HCT116 (cell line): Measurements from ENCODE around the gene EHD4. TPM values are rescaled to one million over a fixed set of nuclear protein-coding genes. Genes with fewer than 3 reads are reported as not detected.

ENCODE experiments used
- ATAC-seq: fragments of 200-7000 bp; cut with Tn5 transposase; 2 replicates; pipeline ENCODE4 v1.9.1; 2020; ENCODE audit warnings: mild to moderate bottlenecking, moderate library complexity
- BruUV-seq: library from RNA; stranded (reverse); fragments of 400-500 nt; replicated peaks from 2 replicates; lab custom pipeline; 2021; lab: Mats Ljungman, UMichigan
- CTCF ChIA-PET: fragments of 300-600 bp; sonication (Branson Sonifier 250); formaldehyde crosslinking; loops from one replicate; lab custom pipeline; 2021; ENCODE audit warnings: antibody characterized with exemption; lab: Charles Lee
- POLR2A ChIA-PET: fragments of 300-600, 350-600 bp; sonication (Branson Sonifier 250); formaldehyde crosslinking; loops from one replicate; lab custom pipeline; 2021; ENCODE audit warnings: antibody characterized with exemption; lab: Charles Lee
- RAD21 ChIA-PET, 2 experiments: fragments of 300-600 bp; sonication (Branson Sonifier 250); formaldehyde crosslinking; loops; one replicate each; lab custom pipeline; 2023; ENCODE audit warnings: low total read pairs in 2 of 2; ENCODE audit not compliant: uncharacterized antibody in 2 of 2, unreplicated experiment in 2 of 2, low non-redundant PET in 1 of 2; lab: Charles Lee
- DNase-seq: peaks from one replicate; pipeline ENCODE4 v3.0.0-alpha.2; 2010; ENCODE audit warnings: low read depth, low spot score
- H2AFZ ChIP-seq: fragments of 200-600 bp; shearing (Covaris generic), sonication (generic); 2 replicates; pipeline ENCODE4 v1.6.1; 2017; ENCODE audit warnings: low read depth, mixed run types, mixed read lengths, antibody characterized with exemption, low read length; ENCODE audit not compliant: poor library complexity, severe bottlenecking
- H3K27ac ChIP-seq: 2 replicates; pipeline ENCODE4 v1.5.1; 2012; ENCODE audit warnings: low read depth, low read length
- H3K27me3 ChIP-seq: fragments of 200-600 bp; sonication (generic); 2 replicates; pipeline ENCODE4 v1.6.1; 2016; ENCODE audit warnings: mixed run types, low read length, mixed read lengths; ENCODE audit not compliant: insufficient read depth
- H3K36me3 ChIP-seq, 2 experiments: fragments of 200-500 bp in 1 of 2; fragments of 200-600 bp in 1 of 2; sonication (Bioruptor generic) in 1 of 2; sonication (generic) in 1 of 2; 2 replicates each; pipeline versions ENCODE4 v1.5.1 to v1.6.1; 2014 to 2016; ENCODE audit warnings: low read length in 2 of 2, inconsistent platforms in 1 of 2, mixed read lengths in 1 of 2, mixed run types in 1 of 2; ENCODE audit not compliant: insufficient read depth in 2 of 2, control insufficient read depth in 1 of 2
- H3K4me1 ChIP-seq, 2 experiments: fragments of 200-600 bp in 1 of 2; sonication (generic) in 1 of 2; 2 replicates each; pipeline versions ENCODE4 v1.5.1 to v1.6.1; 2012 to 2017; ENCODE audit warnings: low read length in 2 of 2, inconsistent platforms in 1 of 2, mild to moderate bottlenecking in 1 of 2, mixed read lengths in 1 of 2, mixed run types in 1 of 2, moderate library complexity in 1 of 2; ENCODE audit not compliant: insufficient read depth in 2 of 2, control insufficient read depth in 1 of 2
- H3K4me2 ChIP-seq: fragments of 200-600 bp; sonication (generic); 2 replicates; pipeline ENCODE4 v1.6.1; 2017; ENCODE audit warnings: mixed run types, low read length, mixed read lengths
- H3K4me3 ChIP-seq, 2 experiments: fragments of 200-600 bp in 1 of 2; sonication (generic) in 1 of 2; replicated peaks in 1 of 2; 2 replicates each; pipeline ENCODE4 v1.5.1; 2011 to 2016; ENCODE audit warnings: low read length in 2 of 2, control low read depth in 1 of 2, low read depth in 1 of 2, mild to moderate bottlenecking in 1 of 2, mixed read lengths in 1 of 2, mixed run types in 1 of 2
- H3K79me2 ChIP-seq: fragments of 200-600 bp; sonication (generic); 2 replicates; pipeline ENCODE4 v1.6.1; 2017; ENCODE audit warnings: mild to moderate bottlenecking, mixed run types, low read length, moderate library complexity, mixed read lengths; ENCODE audit not compliant: insufficient read depth
- H3K9ac ChIP-seq: fragments of 200-600 bp; sonication (generic); 2 replicates; pipeline ENCODE4 v1.6.1; 2016; ENCODE audit warnings: low read length, mixed read lengths
- H3K9me2 ChIP-seq: fragments of 200-600 bp; sonication (generic), shearing (Covaris generic); 2 replicates; pipeline ENCODE4 v1.6.1; 2017; ENCODE audit warnings: mixed run types, mild to moderate bottlenecking, moderate library complexity; ENCODE audit not compliant: insufficient read depth
- H3K9me3 ChIP-seq, 2 experiments: fragments of 200-500 bp in 1 of 2; fragments of 200-600 bp in 1 of 2; sonication (Bioruptor generic) in 1 of 2; sonication (generic) in 1 of 2; 2 replicates each; pipeline ENCODE4 v1.6.1; 2014 to 2017; ENCODE audit warnings: low read length in 2 of 2, mixed read lengths in 2 of 2, inconsistent platforms in 1 of 2, low read depth in 1 of 2, mild to moderate bottlenecking in 1 of 2, mixed run types in 1 of 2, moderate library complexity in 1 of 2; ENCODE audit not compliant: control insufficient read depth in 1 of 2, insufficient read depth in 1 of 2
- H4K20me1 ChIP-seq: fragments of 200-600 bp; sonication (generic), shearing (Covaris generic); 2 replicates; pipeline ENCODE4 v1.6.1; 2017; ENCODE audit warnings: mixed run types, mild to moderate bottlenecking, moderate library complexity; ENCODE audit not compliant: insufficient read depth
- CBX3 ChIP-seq: IDR thresholded peaks from 2 replicates; pipeline ENCODE4 v1.6.1; 2012; ENCODE audit warnings: low read depth
- CEBPB ChIP-seq: IDR thresholded peaks from 2 replicates; pipeline ENCODE4 v1.6.1; 2012; ENCODE audit warnings: low read depth
- ELF1 ChIP-seq: IDR thresholded peaks from 2 replicates; pipeline ENCODE4 v1.6.1; 2012; ENCODE audit warnings: low read depth, borderline replicate concordance
- EZH2 ChIP-seq: fragments of 200-600 bp; sonication (generic); IDR thresholded peaks from 2 replicates; pipeline ENCODE4 v1.6.1; 2017; ENCODE audit warnings: antibody characterized with exemption, mixed run types
- EZH2phosphoT487 ChIP-seq: fragments of 200-600 bp; IDR thresholded peaks from 2 replicates; pipeline ENCODE4 v1.6.1; 2018; ENCODE audit warnings: antibody characterized with exemption, borderline replicate concordance
- FOSL1 ChIP-seq: IDR thresholded peaks from 2 replicates; pipeline ENCODE4 v1.6.1; 2012; ENCODE audit warnings: low read depth
- JUND ChIP-seq: IDR thresholded peaks from 2 replicates; pipeline ENCODE4 v1.6.1; 2012
- POLR2A ChIP-seq: IDR thresholded peaks from 2 replicates; pipeline ENCODE4 v1.7.0; 2011; ENCODE audit warnings: borderline replicate concordance; ENCODE audit not compliant: insufficient read depth, insufficient read length; ENCODE audit errors: extremely low read depth
- POLR2AphosphoS5 ChIP-seq: IDR thresholded peaks from 2 replicates; pipeline ENCODE4 v1.6.1; 2011; ENCODE audit warnings: mild to moderate bottlenecking, low read depth, low read length, moderate library complexity
- RAD21 ChIP-seq: IDR thresholded peaks from 2 replicates; pipeline ENCODE4 v1.6.1; 2012; ENCODE audit warnings: low read depth, mild to moderate bottlenecking
- SIN3A ChIP-seq: IDR thresholded peaks from 2 replicates; pipeline ENCODE4 v1.6.1; 2012; ENCODE audit warnings: low read depth
- SRF ChIP-seq: IDR thresholded peaks from 2 replicates; pipeline ENCODE4 v1.6.1; 2012; ENCODE audit warnings: low read depth
- YY1 ChIP-seq: IDR thresholded peaks from 2 replicates; pipeline ENCODE4 v1.6.1; 2011; ENCODE audit warnings: low read length, low read depth, moderate library complexity, mild to moderate bottlenecking; ENCODE audit not compliant: insufficient replicate concordance; ENCODE audit errors: extremely low read depth
- ZFX ChIP-seq: fragments of 450-650 bp; IDR thresholded peaks from 2 replicates; pipeline ENCODE4 v1.6.1; 2017
- ZNF274 ChIP-seq: fragments of 200-500 bp; sonication (Bioruptor generic); IDR thresholded peaks from 2 replicates; pipeline ENCODE4 v1.6.1; 2014; ENCODE audit warnings: mild to moderate bottlenecking, low read depth, low read length, inconsistent platforms
- intact Hi-C: fragments of 100-400 bp; cut with micrococcal nuclease; formaldehyde crosslinking; loops from 2 replicates; pipeline ENCODE4 v1.10.0; 2022
- total RNA-seq: library from RNA; stranded (reverse); gene quantifications from one replicate; pipeline ENCODE4 v1.2.1, GENCODE V29; 2021; ENCODE audit not compliant: unreplicated experiment
- TF ChIP-seq, protein P1 (sequence below): IDR thresholded peaks from 2 replicates; pipeline ENCODE4 v1.6.1; 2012; ENCODE audit warnings: low read depth
- TF ChIP-seq, protein P2 (sequence below), 3 experiments: fragments of 200-600 bp in 1 of 3; sonication (generic) in 1 of 3; IDR thresholded peaks in 2 of 3; conservative IDR thresholded peaks in 1 of 3; 2 replicates each; pipeline ENCODE4 v1.5.1; 2012 to 2017; ENCODE audit warnings: low read depth in 2 of 3, low read length in 2 of 3, antibody characterized with exemption in 1 of 3, borderline replicate concordance in 1 of 3, control low read depth in 1 of 3, mild to moderate bottlenecking in 1 of 3, mixed read lengths in 1 of 3, mixed run types in 1 of 3, moderate library complexity in 1 of 3; ENCODE audit not compliant: insufficient read depth in 1 of 3

EHD4 gene
- total RNA-seq, 1 experiment from 2014 or later, result 28.0 TPM

DNA sequence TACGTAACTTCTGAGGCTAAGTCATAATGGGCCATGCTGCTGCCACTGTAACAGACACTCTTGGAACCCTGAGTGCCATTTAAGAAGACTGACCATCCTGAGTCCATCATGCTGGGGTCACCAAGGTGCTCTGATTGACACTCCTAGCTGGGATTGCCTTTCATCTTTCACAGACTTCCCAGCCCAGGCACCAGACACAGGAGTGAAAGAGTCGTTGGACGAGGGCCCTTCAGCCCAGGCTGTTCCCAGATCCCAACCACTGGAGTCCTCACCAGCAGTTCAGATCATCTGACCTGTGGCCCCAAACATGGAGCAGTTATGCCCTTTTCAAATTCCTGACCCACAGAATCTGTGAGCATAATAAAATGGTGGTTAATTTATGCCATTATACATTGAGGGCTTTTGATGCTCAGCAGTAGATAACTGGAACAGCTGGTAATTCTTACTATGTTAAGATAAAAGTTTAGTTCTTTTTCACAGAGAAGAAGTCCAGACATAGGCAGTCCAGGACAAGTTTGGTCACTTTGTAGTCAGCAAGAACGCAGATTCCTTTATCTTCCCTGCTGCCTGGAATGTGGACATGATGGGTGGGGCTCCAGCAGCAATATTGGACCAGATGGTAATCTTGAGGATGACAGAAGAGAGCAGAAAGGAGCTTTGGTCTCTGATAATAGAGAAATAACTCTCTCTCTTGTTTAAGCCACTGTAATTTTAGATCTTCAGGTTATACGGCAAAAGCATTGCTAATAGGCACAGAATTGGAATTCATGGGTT, 7.3 kb upstream of the EHD4 start:
- H3K36me3 ChIP-seq, result no peaks in the 10 kb centered on the region
- H2AFZ ChIP-seq, result no peak overlapping the region
- no peaks in the 10 kb centered on the region for H3K79me2 ChIP-seq
- ChIA-PET RAD21 (no interaction called here), POLR2A (no interaction called here), CTCF (no interaction called here)
- no peaks in the 10 kb centered on the region for H3K9me3 ChIP-seq
- H3K27me3 ChIP-seq, result no peaks in the 10 kb centered on the region
- DNase-seq, result no peak
- intact Hi-C loops, result no loop called here
- no peak overlapping the region for H3K27ac ChIP-seq
- ATAC-seq, result no peak
- H3K9ac ChIP-seq, result no peak overlapping the region
- no peaks in the 10 kb centered on the region for H4K20me1 ChIP-seq
- H3K4me3 ChIP-seq, result no peak overlapping the region
- TF ChIP-seq ELF1, result no peak
- no peak for TF ChIP-seq ZNF274
- TF ChIP-seq JUND, result no peak
- no peak for TF ChIP-seq SRF
- TF ChIP-seq RAD21, result no peak
- H3K4me2 ChIP-seq, result no peak overlapping the region
- no peaks in the 10 kb centered on the region for H3K9me2 ChIP-seq
- H3K4me1 ChIP-seq, result peaks cover 0 to 4% of the 10 kb centered on the region in 2 experiments; a peak in 2 of 4 replicates
- BruUV-seq, result no TSS peak

DNA sequence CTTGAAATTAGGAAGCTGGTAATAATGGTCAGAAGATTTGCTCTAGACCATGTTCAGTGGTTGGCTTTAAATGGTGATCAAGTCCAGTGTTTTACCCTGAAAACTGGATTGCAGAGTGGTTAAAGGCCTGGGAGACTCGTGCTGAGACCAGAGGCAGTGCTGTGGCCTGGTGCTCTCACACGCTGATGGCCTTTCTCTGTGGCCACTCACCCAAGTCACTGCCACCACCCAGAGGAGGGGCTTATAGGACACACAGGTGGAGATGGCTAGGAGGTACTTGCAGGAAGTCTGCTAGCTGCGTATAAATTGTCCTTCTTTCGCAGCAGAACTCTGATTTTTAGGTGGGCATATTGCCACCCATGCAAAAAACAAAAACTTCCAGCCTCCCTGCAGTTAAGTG, 6.2 kb upstream of the EHD4 start:
- TF ChIP-seq EZH2phosphoT487 (no peak), YY1 (no peak), ZFX (no peak), ZNF274 (no peak), CBX3 (no peak), FOSL1 (no peak), POLR2AphosphoS5 (no peak), JUND (no peak), EZH2 (no peak), POLR2A (no peak), CEBPB (no peak), SIN3A (no peak)
- TF ChIP-seq, protein P1, sequence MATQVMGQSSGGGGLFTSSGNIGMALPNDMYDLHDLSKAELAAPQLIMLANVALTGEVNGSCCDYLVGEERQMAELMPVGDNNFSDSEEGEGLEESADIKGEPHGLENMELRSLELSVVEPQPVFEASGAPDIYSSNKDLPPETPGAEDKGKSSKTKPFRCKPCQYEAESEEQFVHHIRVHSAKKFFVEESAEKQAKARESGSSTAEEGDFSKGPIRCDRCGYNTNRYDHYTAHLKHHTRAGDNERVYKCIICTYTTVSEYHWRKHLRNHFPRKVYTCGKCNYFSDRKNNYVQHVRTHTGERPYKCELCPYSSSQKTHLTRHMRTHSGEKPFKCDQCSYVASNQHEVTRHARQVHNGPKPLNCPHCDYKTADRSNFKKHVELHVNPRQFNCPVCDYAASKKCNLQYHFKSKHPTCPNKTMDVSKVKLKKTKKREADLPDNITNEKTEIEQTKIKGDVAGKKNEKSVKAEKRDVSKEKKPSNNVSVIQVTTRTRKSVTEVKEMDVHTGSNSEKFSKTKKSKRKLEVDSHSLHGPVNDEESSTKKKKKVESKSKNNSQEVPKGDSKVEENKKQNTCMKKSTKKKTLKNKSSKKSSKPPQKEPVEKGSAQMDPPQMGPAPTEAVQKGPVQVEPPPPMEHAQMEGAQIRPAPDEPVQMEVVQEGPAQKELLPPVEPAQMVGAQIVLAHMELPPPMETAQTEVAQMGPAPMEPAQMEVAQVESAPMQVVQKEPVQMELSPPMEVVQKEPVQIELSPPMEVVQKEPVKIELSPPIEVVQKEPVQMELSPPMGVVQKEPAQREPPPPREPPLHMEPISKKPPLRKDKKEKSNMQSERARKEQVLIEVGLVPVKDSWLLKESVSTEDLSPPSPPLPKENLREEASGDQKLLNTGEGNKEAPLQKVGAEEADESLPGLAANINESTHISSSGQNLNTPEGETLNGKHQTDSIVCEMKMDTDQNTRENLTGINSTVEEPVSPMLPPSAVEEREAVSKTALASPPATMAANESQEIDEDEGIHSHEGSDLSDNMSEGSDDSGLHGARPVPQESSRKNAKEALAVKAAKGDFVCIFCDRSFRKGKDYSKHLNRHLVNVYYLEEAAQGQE, result no peak
- TF ChIP-seq, protein P2, sequence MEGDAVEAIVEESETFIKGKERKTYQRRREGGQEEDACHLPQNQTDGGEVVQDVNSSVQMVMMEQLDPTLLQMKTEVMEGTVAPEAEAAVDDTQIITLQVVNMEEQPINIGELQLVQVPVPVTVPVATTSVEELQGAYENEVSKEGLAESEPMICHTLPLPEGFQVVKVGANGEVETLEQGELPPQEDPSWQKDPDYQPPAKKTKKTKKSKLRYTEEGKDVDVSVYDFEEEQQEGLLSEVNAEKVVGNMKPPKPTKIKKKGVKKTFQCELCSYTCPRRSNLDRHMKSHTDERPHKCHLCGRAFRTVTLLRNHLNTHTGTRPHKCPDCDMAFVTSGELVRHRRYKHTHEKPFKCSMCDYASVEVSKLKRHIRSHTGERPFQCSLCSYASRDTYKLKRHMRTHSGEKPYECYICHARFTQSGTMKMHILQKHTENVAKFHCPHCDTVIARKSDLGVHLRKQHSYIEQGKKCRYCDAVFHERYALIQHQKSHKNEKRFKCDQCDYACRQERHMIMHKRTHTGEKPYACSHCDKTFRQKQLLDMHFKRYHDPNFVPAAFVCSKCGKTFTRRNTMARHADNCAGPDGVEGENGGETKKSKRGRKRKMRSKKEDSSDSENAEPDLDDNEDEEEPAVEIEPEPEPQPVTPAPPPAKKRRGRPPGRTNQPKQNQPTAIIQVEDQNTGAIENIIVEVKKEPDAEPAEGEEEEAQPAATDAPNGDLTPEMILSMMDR (IDR thresholded peaks at IDR 0.05 in 2 of 3, conservative IDR thresholded peaks at IDR 0.05 in 1 of 3; ENCODE audit: borderline replicate concordance in 1 of 3, insufficient read depth in 1 of 3, low read depth in 2 of 3, low read length in 2 of 3), result no peak
- TF ChIP-seq, all 23 proteins: peak for 0
- ATAC-seq (no peak), DNase-seq (no peak)
- Histone ChIP-seq H3K4me2 (no peak overlapping the region), H3K27ac (no peak overlapping the region), H3K9me2 (no peaks in the 10 kb centered on the region), H3K4me1 (peaks cover 0 to 7% of the 10 kb centered on the region in 2 experiments; a peak in 2 of 4 replicates), H3K9me3 (no peaks in the 10 kb centered on the region), H3K36me3 (no peaks in the 10 kb centered on the region), H3K27me3 (no peaks in the 10 kb centered on the region), H3K4me3 (no peak overlapping the region), H3K9ac (no peak overlapping the region), H2AFZ (no peak overlapping the region), H4K20me1 (no peaks in the 10 kb centered on the region), H3K79me2 (no peaks in the 10 kb centered on the region)
- ChIA-PET POLR2A (no interaction called here), CTCF (no interaction called here), RAD21 (no interaction called here)
- intact Hi-C loops, result no loop called here
- no TSS peak for BruUV-seq
